ENCODE data around the gene ABCA7. TPM values are rescaled to one million over a fixed set of nuclear protein-coding genes. Genes with fewer than 3 reads are reported as not detected.

The ABCA7 gene
- total RNA-seq, 1 experiment from 2014 or later = 18.2 TPM

- H3K4me3 Mint-ChIP-seq (ENCODE audit: unreplicated experiment) = no peak overlapping the region
- H3K36me3 Mint-ChIP-seq (ENCODE audit: insufficient read depth, unreplicated experiment) = peaks cover 86% of the 10 kb centered on the region
- intact Hi-C loops (cut with micrococcal nuclease) = loop anchor here (5.0 kb wide), 1 partner anchor 81 kb away; no protein-coding TSS in a partner anchor
- BruUV-seq (replicated peaks) = no TSS peak
- POLR2A ChIA-PET = interaction anchor here (0.7 to 1.5 kb wide), 2 partner anchors 8 to 59 kb away, joined by 4 to 5 read pairs; no protein-coding TSS in a partner anchor
- H3K27me3 Mint-ChIP-seq (ENCODE audit: insufficient read depth, unreplicated experiment) = no peaks in the 10 kb centered on the region
- no peaks in the 10 kb centered on the region for H3K9me3 Mint-ChIP-seq (ENCODE audit: unreplicated experiment)
- DNase-seq (ENCODE audit: unreplicated experiment) = no peak
- CTCF ChIA-PET = no interaction called here
- TF ChIP-seq, protein P1, sequence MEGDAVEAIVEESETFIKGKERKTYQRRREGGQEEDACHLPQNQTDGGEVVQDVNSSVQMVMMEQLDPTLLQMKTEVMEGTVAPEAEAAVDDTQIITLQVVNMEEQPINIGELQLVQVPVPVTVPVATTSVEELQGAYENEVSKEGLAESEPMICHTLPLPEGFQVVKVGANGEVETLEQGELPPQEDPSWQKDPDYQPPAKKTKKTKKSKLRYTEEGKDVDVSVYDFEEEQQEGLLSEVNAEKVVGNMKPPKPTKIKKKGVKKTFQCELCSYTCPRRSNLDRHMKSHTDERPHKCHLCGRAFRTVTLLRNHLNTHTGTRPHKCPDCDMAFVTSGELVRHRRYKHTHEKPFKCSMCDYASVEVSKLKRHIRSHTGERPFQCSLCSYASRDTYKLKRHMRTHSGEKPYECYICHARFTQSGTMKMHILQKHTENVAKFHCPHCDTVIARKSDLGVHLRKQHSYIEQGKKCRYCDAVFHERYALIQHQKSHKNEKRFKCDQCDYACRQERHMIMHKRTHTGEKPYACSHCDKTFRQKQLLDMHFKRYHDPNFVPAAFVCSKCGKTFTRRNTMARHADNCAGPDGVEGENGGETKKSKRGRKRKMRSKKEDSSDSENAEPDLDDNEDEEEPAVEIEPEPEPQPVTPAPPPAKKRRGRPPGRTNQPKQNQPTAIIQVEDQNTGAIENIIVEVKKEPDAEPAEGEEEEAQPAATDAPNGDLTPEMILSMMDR (IDR thresholded peaks at IDR 0.05; ENCODE audit: unreplicated experiment) = no peak
- H3K27ac Mint-ChIP-seq (ENCODE audit: low read depth, unreplicated experiment) = no peak overlapping the region
- H3K4me1 Mint-ChIP-seq (ENCODE audit: insufficient read depth, unreplicated experiment) = no peaks in the 10 kb centered on the region
Measured at GRCh38 chr19:1110809-1111640, 71.1 kb downstream of the ABCA7 start.

DNA sequence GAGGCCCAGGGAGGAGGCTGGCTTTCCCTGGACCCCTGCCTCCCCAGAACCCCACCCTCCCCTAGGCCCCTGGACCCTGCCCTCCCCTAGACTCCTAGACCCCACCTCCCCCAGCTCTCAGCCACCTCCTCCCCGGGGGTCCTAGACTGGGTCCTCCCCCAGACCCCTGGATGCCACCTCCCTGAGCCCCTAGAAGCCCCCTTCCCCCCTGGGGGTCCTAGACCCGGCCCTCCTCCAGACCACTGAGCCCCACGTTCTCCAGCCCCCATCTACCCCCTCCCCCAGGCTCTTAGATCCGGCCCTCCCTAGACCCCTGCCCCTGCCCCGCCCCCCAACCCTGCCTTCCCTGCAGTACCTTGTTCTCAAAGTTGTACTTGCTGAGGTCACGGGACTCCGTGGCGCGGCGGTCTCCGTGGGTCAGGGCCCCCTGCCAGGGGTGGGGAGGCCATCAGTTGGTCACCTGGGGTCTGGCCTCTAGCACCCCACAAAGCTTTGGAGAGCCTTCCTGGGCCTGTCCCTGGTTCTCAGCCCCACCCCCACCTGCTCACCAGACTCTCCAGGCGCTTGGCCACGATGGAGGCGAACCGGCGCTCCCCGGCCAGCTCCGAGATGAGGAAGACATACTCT lies 71.8 kb downstream of the ABCA7 start:
- Mint-ChIP-seq H3K27me3 (ENCODE audit: insufficient read depth, unreplicated experiment) (no peaks in the 10 kb centered on the region), H3K27ac (ENCODE audit: low read depth, unreplicated experiment) (no peak overlapping the region), H3K4me1 (ENCODE audit: insufficient read depth, unreplicated experiment) (no peaks in the 10 kb centered on the region), H3K9me3 (ENCODE audit: unreplicated experiment) (no peaks in the 10 kb centered on the region), H3K36me3 (ENCODE audit: insufficient read depth, unreplicated experiment) (peaks cover 86% of the 10 kb centered on the region), H3K4me3 (ENCODE audit: unreplicated experiment) (no peak overlapping the region)
- BruUV-seq (replicated peaks) = no TSS peak
- ChIA-PET CTCF (interaction anchor here (0.6 to 1.6 kb wide), 4 partner anchors 12 to 132 kb away, joined by 3 to 9 read pairs (median 4); no protein-coding TSS in a partner anchor), POLR2A (interaction anchor here (0.7 to 1.5 kb wide), 2 partner anchors 9 to 58 kb away, joined by 4 to 5 read pairs; no protein-coding TSS in a partner anchor)
- intact Hi-C loops (cut with micrococcal nuclease) = loop anchor here (5.0 kb wide), 1 partner anchor 81 kb away; no protein-coding TSS in a partner anchor
- TF ChIP-seq, protein P1 (IDR thresholded peaks at IDR 0.05; ENCODE audit: unreplicated experiment) = no peak
- DNase-seq (ENCODE audit: unreplicated experiment) = no peak

DNA sequence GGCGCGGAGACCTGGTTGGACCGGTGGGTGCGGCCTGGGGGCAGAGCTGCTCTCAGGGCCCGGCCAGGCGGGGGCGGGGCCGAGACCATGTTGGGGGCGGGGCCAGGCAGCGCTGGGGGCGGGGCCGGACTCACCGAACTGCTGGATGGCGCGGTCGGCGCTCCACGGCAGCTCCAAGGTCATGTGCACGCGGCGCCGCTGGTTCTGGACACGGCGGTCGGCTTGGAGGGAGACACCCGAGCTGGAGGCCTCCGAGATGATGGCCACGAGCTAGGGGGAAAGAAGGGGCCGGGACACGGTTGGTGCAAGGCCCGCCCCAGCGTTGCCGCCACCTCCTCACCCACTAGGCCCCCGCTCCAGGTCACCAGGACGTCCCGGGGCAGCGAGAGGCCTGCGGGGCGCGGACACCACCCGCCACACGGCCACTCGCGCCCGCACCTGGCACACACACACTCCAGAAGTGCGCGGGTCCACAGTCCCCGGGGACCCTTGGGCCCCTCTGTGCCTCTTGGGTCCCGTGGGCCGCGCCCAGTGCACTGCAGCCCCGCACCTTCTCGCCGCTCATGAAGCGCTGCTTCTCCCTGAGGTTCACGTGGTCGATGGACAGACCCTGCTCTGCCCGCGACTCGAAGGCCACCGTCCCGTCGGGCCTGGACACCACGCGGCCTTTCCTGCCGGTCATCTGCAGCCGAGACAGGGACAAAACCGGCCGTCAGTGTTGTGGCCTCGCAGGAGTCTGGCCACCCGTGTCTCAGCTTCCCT lies 72.5 kb downstream of the ABCA7 start:
- ChIA-PET POLR2A (interaction anchor here (0.7 to 1.4 kb wide), 2 partner anchors 15 to 43 kb away, joined by 4 to 6 read pairs; no protein-coding TSS in a partner anchor), CTCF (interaction anchor here (0.6 to 1.6 kb wide), 6 partner anchors 11 to 132 kb away, joined by 3 to 9 read pairs (median 4); no protein-coding TSS in a partner anchor)
- Mint-ChIP-seq H3K27me3 (ENCODE audit: insufficient read depth, unreplicated experiment) (no peaks in the 10 kb centered on the region), H3K4me1 (ENCODE audit: insufficient read depth, unreplicated experiment) (no peaks in the 10 kb centered on the region), H3K4me3 (ENCODE audit: unreplicated experiment) (no peak overlapping the region), H3K36me3 (ENCODE audit: insufficient read depth, unreplicated experiment) (peaks cover 85% of the 10 kb centered on the region), H3K9me3 (ENCODE audit: unreplicated experiment) (no peaks in the 10 kb centered on the region), H3K27ac (ENCODE audit: low read depth, unreplicated experiment) (no peak overlapping the region)
- TF ChIP-seq, protein P1 (IDR thresholded peaks at IDR 0.05; ENCODE audit: unreplicated experiment) = no peak
- no TSS peak for BruUV-seq (replicated peaks)
- intact Hi-C loops (cut with micrococcal nuclease) = loop anchor here (5.0 kb wide), 1 partner anchor 80 kb away; no protein-coding TSS in a partner anchor
- DNase-seq (ENCODE audit: unreplicated experiment) = no peak

Data from MCF 10A (cell line).